Measurements from ENCODE around the gene SCFD1. TPM values are rescaled to one million over a fixed set of nuclear protein-coding genes. Genes with fewer than 3 reads are reported as not detected.

The SCFD1 gene
- total and polyA plus RNA-seq, 2 donors from 2014 or later: 52.0 to 74.4 TPM

DNA sequence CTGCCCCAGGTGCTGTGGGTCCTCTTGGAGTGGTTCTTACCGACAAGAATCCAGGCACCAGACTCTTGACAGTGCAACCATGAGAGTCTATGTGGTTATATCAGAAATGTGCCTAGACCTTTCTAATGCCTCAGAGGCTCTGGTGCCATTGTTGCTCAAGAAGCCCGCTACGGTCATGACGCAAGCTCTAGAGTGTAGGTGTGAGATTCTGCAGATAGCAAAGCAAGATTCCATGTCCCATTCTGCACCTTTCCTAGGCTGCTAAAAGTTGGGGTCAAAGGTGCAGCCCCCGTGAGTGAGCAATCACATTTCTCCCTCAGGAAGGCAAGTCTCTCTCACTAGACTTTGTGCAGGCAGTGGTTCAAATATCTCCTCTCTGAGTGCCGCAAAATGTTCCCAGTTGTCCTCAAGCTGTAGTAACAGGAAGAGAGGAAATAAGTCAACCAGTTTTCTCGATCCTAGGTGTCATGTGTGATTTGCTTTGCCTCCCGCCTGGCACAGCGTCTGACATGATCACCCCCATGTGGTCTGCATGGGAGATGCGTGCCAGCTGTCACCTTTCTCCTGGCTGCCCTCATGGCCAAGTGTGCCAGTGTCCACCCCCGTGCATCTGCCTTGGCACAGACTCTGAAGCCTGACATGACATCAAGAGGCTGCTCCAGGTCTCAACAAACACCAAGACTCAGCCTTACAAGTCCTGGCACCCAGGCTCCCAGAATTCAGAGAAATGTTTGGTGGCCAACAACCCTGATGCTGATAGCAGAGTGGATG lies 129.7 kb downstream of the SCFD1 start:
- Histone ChIP-seq H3K9ac (ENCODE audit: low read length in 3 of 3) (no peak overlapping the region), H3K4me1 (ENCODE audit: control insufficient read depth in 2 of 3, insufficient read depth in 2 of 3, low read depth in 1 of 3, low read length in 3 of 3) (no peaks in the 10 kb centered on the region), H3K4me3 (ENCODE audit: low read length in 3 of 3) (no peak overlapping the region), H3K36me3 (ENCODE audit: control insufficient read depth in 2 of 3, insufficient read depth in 3 of 3, low read length in 3 of 3) (no peaks in the 10 kb centered on the region), H3K9me3 (ENCODE audit: control insufficient read depth in 2 of 3, insufficient read depth in 1 of 3, low read length in 3 of 3) (no peaks in the 10 kb centered on the region), H3K27ac (ENCODE audit: low read depth in 2 of 2, low read length in 2 of 2) (no peak overlapping the region), H3K27me3 (ENCODE audit: control insufficient read depth, insufficient read depth, low read length) (no peaks in the 10 kb centered on the region)
- TF ChIP-seq, protein P1, sequence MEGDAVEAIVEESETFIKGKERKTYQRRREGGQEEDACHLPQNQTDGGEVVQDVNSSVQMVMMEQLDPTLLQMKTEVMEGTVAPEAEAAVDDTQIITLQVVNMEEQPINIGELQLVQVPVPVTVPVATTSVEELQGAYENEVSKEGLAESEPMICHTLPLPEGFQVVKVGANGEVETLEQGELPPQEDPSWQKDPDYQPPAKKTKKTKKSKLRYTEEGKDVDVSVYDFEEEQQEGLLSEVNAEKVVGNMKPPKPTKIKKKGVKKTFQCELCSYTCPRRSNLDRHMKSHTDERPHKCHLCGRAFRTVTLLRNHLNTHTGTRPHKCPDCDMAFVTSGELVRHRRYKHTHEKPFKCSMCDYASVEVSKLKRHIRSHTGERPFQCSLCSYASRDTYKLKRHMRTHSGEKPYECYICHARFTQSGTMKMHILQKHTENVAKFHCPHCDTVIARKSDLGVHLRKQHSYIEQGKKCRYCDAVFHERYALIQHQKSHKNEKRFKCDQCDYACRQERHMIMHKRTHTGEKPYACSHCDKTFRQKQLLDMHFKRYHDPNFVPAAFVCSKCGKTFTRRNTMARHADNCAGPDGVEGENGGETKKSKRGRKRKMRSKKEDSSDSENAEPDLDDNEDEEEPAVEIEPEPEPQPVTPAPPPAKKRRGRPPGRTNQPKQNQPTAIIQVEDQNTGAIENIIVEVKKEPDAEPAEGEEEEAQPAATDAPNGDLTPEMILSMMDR (IDR thresholded peaks at IDR 0.05; ENCODE audit: borderline replicate concordance, extremely low read depth, insufficient read depth): no peak
- no peak for DNase-seq
- intact Hi-C loops (cut with DNase I): no loop called here
- FAIRE-seq: no peak

DNA sequence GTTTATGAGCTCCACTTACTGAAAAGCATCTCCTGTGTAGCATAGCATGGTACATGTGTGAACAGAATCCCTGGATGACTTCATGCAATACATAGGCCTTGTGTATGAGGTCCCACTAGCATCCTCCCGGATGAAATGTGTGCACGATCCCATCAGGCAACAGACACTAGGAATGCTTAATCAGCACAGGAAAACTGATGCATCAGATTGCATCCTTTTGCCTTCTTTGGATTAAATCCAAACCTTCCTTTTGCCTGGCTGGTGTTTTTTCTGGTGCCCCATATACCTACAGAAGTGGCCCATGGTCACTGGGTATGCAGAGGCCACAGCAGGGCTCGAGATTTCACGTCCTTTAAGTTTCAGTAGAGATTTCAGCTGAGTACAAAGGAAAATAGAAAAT lies 131.3 kb downstream of the SCFD1 start:
- TF ChIP-seq, protein P1 (IDR thresholded peaks at IDR 0.05; ENCODE audit: borderline replicate concordance, extremely low read depth, insufficient read depth): no peak
- intact Hi-C loops (cut with DNase I): no loop called here
- Histone ChIP-seq H3K27ac (ENCODE audit: low read depth in 2 of 2, low read length in 2 of 2) (no peak overlapping the region), H3K27me3 (ENCODE audit: control insufficient read depth, insufficient read depth, low read length) (no peaks in the 10 kb centered on the region), H3K4me1 (ENCODE audit: control insufficient read depth in 2 of 3, insufficient read depth in 2 of 3, low read depth in 1 of 3, low read length in 3 of 3) (no peaks in the 10 kb centered on the region), H3K9me3 (ENCODE audit: control insufficient read depth in 2 of 3, insufficient read depth in 1 of 3, low read length in 3 of 3) (no peaks in the 10 kb centered on the region), H3K9ac (ENCODE audit: low read length in 3 of 3) (no peak overlapping the region), H3K4me3 (ENCODE audit: low read length in 3 of 3) (no peak overlapping the region), H3K36me3 (ENCODE audit: control insufficient read depth in 2 of 3, insufficient read depth in 3 of 3, low read length in 3 of 3) (no peaks in the 10 kb centered on the region)
- DNase-seq (no peak), FAIRE-seq (no peak)

DNA sequence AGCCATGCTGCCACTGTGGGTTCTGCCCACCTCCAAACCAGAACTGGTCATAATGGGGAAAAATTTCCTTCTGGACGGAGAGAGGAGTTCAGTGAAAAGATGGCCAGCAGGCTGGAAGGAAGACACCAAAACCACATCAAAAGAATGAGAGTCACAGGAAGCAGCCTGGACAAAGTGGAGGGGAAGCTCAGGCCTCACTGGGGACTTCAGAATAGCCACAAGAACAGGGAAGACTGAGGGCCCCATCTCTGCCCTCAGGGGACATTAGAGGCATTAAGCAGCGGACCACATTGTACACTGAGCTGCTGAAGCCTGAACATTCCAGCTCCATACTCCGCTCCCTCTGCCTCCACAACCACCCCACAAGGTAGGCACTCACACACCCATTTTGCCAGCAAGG lies 132.7 kb downstream of the SCFD1 start:
- intact Hi-C loops (cut with DNase I): no loop called here
- H3K27me3 ChIP-seq (ENCODE audit: control insufficient read depth, insufficient read depth, low read length): no peaks in the 10 kb centered on the region

More for the DNA sequence above, 132.7 kb downstream of the SCFD1 start:
- Histone ChIP-seq H3K9ac (ENCODE audit: low read length in 3 of 3) (no peak overlapping the region), H3K4me1 (ENCODE audit: control insufficient read depth in 2 of 3, insufficient read depth in 2 of 3, low read depth in 1 of 3, low read length in 3 of 3) (no peaks in the 10 kb centered on the region), H3K9me3 (ENCODE audit: control insufficient read depth in 2 of 3, insufficient read depth in 1 of 3, low read length in 3 of 3) (no peaks in the 10 kb centered on the region), H3K4me3 (ENCODE audit: low read length in 3 of 3) (no peak overlapping the region), H3K36me3 (ENCODE audit: control insufficient read depth in 2 of 3, insufficient read depth in 3 of 3, low read length in 3 of 3) (no peaks in the 10 kb centered on the region), H3K27ac (ENCODE audit: low read depth in 2 of 2, low read length in 2 of 2) (no peak overlapping the region)
- FAIRE-seq (no peak), DNase-seq (no peak)
- TF ChIP-seq, protein P1 (IDR thresholded peaks at IDR 0.05; ENCODE audit: borderline replicate concordance, extremely low read depth, insufficient read depth): no peak

Measured in kidney (tissue), 14 donors.